Germinal center (tissue), 1 donor: ENCODE results near the gene LRRC25.

Experiments
- DNase-seq: peaks from one replicate; pipeline ENCODE4 v3.0.0; 2012; ENCODE audit warnings: mixed read lengths, low spot score

The LRRC25 gene

DNA sequence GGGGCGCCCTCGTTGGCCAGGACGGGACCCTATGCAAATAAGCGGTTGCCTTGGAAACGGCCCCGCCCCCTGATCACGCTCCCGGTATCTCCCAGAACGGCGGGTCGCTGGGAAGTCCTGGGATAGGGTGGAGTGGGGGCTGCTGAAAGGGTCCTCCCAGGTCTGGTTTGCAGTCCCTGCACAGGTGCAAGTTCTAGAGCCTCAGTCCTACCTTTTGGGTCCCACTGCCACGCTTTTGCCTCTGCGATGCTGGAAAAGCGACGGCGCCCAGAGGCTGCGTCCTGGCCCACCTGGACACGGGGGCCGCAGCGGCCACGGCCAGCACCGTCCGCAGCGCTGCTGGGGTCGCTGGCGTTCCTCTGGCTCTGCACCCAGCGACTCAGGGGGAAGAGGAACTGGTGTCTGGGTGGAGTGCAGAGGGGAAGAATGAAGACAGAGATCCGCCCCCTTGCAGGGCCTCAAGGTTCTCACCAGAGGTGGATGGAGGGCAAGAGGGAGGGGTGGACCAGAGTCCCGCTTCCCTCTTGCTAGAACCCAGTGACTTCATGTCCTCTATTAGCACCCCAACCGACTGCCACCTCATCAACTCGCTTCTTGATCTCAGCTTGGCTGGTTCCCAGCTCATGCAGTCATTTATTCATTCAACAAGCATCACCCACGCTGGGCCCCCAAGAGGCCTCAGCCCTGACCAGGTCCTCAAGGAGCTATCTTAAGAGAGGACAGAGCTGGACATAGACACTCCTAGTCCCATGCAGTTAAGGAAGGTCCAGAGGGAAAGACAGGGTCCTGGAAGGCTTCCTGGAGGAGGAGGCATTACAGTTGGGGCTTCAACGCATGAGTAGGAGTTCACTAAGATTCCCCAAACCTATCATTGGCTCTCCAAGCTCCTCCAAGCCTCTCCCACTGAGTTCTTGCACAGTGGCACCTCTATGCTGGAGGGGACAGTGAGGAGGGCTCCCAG, at the start of gene LRRC25:
TSS of gene LRRC25 (minus strand) at position 381 of the 961 bp plus-strand sequence. CDS start 659 bp downstream, outside the sequence.
- peak; percentile 72 for DNase-seq

DNA sequence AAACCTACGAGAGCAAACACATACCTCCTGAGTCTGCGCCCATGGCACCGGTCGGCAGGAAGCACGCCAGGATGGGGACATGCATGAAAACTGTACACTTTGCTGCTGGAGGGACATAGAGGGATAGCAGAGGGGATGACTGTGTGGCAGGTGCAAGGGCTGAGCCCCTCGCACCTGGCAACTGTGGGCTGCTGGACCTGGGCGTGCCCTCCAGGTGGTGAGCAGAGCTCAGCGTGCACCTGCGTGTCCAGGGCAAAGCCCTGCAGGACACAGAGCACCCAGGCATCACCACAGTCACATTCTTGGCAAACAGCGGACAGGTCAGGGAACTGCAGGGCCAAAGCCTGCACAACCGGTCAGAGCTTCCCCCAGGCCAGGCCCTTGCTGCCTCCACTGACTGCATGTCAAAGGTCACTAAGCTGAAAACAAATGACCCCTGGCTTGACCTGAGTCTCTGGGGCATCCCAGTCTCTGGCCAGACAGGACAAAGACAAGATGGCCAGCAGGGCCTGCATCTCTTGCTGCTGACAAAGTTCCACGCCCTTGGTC, 49.5 kb upstream of the LRRC25 start:
- DNase-seq, result no peak

DNA sequence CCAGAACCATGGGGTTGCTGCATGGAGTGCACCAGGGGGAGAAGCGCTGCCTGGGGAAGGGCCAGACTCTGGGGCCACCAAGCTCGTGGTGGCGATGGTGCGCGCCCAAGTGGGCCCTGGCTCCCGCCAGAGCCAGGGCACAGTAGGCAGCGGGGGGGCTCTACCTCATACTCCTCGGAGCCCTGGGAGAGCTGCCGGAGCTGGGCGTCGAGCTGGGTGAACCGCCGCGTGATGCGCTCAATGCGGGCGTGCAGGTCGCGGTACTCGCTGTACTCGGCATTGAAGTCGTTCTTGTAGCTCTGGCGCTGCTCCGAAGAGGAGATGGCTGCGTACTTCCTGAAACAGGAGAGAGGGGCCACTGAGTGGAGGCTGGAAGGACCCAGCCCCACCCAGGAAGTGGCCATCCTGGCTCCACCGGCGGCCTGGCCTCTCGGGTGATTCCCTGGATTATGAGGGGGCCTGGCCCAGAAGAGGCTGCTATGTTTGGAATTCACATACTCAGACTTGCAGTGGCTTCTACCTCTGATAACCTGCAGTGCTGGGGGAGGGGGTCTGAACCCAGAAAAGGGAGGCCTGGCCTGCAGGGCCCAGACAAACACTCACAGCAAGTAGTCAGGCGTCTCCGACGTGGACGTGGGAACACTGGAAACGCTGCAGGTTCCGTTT, 48.9 kb upstream of the LRRC25 start:
- DNase-seq, result no peak

DNA sequence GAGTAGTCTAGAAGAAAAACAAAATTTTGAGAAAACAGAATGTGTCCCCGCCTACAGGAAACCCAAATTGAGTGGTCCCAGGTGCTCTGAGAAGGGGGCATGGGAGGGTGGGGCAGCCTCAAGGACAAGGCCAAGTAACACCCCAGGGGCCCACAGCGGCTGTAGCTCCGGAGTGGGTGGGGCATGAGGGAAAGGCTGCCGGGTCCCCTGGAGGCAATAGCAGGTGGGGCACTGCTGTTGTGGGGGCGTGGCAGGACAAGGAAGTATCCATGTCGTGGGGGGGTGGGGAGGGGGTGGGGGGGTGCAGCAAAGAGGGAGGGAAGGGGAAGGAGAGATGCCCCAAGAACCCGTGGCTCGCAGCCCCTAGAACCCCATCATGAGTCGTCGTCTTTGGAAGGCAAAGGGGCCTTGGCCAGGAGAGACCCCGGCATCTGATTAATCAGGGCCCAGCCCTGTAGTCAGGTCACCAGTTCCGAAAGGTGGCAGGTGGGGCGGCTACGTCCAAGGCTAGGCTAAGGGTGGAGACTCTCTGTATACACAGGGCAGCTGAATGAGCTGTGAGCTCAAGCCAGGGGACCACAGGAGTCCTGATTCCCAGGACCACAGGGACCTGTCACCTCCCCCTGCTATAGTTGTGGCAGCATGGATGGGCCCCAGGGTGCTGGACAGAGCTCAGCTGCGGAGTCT, 48.0 kb upstream of the LRRC25 start:
- DNase-seq, result no peak

DNA sequence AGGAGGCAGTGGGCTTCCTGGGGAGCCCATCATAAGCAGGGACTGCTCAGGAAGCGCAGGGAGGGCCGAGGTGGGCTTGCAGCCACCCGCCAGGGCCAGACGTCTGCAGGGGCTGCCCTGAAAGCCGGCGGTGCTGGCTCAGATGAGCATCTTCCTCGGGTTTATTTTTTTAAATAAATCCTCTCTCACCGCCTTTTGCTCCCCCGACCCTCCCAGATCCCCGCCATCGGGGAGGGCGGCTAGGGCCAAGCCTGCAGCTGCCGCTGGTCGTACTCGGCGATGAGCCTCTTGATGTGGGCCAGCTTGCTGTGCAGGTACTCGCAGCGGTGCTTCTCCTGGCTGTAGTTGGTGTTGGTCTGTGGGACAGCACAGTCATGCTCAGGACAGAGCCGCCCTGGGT, 47.1 kb upstream of the LRRC25 start:
- no peak for DNase-seq

DNA sequence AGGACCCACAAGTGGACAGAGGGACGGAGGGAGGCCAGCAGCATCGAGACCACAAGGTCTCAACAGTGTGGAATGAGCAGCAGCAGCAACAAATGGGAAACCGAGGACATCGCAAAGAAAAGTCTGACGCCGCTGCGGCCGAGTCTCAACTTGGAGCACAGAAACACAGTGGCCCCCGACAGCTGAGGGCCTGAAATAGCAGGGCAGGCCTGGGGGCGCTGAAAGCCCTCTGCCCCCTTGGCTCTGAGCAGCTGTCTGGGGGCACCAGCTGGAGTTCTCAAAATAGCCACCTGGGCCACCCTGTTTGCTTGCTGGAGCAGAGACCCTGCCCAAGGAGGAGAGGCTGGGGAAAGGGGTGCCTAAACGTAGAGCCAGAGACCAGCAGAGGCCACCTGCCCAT, 46.4 kb upstream of the LRRC25 start:
- no peak for DNase-seq

DNA sequence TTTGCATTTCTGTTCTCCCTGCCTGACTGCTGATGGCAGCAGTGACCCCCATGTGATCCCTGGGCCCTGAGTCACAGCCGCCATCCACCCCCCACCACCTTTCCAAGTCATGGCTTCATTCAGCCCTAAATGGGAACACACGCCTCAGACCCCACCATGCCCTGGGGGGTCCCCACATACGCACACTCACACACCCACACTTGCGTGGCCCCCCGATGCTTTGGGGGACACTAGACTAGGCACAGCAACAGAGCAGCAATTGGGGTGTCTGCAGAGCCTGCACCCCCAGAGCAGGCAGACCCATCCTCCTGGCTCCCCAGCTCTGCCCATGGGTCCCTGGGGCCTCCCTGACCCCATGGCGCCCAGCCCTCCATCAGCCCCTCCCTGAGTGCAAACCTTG, 46.0 kb upstream of the LRRC25 start:
- no peak for DNase-seq

DNA sequence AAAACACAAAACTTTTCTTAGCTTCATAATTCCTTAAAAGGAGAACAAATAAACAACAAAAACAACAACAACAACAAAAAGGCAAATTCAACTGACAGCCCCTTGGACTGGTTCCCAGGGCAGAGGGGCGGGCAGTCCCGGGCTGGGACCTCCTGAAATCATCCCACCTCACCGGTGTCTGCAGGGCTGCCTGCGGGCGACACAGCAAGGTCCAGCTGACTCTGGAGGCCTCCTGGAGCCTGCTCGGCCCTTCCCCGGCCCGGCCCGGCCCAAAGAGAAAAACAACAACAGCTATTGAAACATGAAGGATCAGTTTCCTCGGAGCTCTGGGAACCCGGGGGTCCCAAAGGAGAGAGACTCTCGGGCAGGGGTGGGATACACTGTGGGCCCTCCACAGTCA, 45.5 kb upstream of the LRRC25 start:
- DNase-seq, result no peak

DNA sequence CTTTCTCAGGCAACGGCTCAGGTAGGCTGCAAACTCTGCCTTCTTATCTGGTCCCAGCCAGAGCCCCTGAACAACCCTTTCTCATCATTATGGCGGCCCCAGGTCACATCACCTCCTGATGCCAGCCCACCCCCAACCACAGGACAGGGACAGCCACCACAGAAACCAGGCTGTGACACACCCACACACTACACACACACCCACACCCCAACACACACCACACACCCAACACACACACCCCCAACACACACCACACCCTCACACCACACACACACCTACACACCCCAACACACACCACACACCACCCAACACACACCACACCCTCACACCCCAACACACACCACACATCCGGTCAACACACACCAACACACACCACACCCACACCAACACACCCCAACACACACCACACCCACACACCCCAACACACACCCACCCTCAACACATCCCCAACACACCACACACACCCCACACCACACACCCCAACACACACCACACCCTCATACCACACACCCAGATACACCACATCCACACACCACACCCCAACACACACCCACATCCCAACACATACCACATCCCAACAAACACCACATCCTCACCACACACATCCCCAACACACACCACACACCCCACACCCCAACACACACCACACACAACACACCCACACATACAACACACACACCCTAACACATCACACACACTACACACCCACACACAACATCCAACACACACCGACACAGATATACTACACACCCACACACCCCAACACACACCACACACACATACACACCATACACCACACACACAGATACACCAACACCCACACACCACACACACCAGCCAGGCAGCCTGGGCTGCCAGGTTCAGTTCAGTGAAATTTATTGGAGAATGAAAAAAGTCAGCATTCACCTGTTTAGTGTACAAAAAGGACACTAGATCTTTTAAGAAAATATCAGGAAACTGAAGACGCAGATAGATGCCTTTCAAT, 44.7 kb upstream of the LRRC25 start:
- DNase-seq, result no peak

DNA sequence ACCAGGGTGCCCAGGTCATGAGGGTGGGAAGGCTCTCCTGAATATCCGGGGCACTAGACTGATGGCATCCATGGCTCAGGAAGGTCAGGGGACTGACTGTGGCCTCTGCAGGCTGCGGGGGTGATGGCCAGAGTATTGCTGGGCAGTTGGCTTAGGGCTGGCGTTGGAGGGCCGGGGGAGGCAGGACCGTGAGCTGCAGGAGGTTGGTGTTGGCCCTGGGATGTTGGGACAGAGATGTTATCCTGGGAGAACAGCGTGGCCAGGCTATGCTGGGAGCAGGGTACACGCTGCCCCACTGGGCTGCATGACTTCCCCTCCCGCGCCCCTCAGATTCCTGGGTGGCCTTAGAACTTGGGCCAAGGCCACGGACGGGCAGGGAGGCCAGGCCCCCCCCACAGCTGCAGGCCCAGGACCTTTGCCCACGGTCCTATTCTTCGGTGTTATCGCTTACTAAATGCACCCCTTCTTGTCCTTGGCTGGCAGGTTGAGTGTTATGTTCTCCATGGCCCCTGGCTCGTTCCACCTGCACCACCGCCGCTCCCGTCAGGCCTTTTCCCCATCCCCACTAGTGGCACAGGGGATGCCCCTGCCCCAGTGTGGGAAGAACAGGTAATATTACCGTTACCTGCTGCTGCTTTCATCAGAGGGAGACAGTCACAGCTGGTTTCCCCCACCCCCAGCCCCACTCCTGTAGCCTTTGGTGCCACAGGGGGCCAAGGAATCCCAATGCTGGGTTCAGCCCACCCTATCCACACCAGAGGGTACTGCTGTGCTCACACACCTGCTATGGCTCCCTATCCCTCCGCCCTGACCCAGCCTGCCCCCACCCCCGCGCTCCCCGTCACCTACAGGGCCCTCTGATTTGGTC, 43.7 kb upstream of the LRRC25 start:
- no peak for DNase-seq

DNA sequence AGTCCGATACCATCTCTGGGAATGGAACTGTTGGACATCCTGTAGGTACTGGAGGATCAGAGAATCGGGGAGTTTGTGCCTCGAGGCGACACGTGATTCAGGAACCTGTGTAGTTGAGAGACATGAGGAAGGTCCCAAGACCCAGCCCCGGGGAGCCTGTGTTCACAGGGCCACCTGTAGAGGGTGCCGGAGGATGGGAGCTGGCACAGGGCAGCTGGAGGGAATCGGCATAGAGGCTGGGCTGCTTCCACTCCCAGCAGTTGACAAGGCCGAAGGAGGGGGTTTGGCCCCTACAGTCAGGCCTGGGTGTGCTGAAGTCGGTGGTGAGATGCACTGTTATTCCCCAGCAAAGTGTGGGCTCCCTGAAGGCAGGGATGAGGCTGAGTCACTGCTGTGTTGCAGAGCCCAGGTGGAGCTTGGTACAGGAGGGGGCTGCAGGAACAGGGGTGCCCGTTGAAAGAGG, 43.0 kb upstream of the LRRC25 start:
- DNase-seq, result no peak

DNA sequence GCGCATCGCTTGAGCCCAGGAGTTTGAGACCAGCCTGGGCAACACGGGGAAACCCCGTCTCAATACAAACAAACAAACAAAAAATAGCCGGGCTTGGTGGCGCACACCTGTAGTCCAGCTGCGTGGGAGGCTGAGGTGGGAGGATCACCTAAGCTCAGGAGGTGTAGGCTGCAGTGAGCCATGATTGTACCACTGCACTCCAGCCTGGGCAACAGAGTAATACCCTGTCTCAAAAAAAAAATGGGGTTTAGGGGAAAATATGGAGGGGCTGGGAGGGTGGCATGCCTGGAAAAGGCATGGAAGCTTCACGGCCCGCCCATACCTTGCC, 42.5 kb upstream of the LRRC25 start:
- DNase-seq, result no peak

DNA sequence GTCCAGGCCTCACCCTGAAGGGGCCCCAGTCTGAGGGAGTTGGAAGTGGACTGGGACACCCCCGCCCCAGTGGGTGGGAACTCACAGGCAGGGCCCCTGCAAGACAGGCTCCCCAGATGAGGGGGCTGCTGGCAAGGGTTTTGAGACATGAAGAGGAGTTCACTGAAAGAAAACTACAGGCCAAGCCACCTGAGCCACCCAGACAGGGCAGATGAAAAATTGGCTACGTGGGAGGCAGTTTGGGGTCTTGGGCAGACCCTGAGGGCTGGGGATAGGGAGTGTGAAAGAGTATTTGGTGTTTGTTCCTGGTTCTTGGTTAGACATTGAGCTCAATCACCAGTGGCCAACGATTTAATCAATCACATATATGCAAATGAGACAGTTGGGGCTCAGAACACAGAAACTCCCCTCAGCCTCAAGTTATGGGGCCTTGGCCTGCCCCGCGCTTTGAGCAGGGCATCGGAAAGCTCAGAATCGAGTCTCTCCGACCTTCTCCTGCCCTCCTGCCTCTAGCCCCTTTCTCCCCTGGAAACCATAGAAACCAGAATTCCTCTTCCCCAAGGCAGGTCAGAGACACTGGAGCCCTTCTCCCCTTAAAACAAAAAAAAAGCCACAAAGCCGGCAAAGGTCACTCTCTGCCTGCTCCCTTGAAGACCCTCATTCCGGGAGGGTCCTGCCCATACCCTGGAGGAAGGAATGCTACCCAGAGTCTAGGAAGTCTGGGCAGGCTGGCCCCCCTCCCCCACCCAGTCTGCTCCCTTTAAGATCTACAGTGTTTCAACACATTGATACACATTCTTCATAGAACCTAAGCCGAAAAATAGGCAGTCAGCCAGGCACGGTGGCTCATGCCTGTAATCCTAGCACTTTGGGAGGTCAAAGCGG, 41.8 kb upstream of the LRRC25 start:
- DNase-seq, result no peak

DNA sequence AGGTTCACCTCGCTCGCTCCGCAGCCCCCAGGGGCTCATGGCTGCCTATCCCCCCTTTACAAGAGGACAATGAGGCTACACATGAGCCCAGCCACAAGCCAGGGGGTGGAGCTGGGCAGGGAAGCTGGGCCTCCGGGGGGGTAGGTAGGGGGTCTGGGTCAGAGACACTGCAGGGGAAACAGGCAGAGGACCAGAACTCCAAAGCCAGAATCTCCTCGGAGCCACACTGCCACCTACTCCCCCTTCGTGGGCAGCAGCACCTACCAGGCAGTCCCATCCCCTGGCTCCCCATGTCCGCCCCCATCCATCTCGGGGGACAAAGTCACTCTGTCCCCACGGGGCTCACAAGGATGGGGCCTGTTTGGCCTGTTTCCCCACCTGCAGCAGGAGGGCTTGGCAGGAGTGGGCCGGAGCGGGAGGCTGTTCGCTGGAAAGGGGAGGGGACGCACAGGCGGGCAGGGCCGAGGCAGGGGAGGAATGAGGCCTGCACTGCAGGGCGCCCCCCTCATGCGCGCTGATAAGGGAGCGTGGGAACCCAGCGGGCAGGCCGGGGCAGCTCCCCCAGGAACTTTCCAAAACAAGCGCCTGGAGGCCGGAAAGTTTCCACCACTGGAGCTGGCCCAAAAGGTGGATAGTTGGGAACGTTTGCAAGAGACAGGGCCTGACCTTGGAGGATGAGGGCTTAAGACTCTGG, 41.1 kb upstream of the LRRC25 start:
- DNase-seq, result no peak

DNA sequence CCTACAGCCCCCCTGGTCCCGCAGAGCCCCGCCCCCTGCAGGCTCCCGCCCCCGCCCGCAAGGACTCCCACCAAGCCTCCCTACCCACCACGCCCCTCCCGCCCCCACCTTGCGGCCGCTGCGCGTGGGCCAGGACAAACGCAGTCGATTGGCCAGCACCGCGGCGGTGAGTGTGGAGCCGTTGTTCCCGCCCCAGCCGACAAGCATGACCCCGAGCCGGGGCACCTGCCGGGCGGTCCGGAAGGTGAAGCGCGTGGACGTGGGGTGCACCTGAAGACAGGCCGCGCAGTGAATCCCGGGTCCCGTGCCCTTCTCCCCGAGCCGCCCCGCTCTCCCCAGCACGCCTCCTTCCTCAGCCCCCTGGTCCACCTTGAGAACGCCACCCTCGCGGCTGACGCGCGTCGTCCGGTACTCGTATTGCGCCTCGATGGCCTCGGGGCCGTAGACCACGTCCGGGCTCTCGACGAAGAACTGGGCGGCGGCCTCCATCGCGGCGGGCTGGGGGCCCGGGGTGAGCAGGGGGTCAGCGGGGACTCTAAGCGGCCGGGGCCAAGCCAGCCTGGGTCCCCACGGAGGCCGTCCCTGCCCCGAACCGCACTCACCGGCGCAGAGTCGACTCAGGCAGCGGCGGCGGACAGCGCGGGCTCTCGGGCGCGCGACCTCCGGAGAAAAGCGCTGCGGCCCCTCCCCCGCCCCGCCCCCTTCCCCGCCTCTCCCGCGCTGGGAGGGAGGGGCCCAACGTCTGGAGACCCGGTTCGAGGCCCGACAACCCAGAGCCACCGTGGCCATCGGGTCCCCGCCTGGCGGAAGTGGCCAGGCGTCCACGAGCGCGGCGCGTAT, 40.3 kb upstream of the LRRC25 start, which contains the start of gene ISYNA1:
TSS of gene ISYNA1 (minus strand) at position 643 of the 840 bp plus-strand sequence. CDS start at position 489, 154 bp downstream.
- DNase-seq, result peak; percentile 62

DNA sequence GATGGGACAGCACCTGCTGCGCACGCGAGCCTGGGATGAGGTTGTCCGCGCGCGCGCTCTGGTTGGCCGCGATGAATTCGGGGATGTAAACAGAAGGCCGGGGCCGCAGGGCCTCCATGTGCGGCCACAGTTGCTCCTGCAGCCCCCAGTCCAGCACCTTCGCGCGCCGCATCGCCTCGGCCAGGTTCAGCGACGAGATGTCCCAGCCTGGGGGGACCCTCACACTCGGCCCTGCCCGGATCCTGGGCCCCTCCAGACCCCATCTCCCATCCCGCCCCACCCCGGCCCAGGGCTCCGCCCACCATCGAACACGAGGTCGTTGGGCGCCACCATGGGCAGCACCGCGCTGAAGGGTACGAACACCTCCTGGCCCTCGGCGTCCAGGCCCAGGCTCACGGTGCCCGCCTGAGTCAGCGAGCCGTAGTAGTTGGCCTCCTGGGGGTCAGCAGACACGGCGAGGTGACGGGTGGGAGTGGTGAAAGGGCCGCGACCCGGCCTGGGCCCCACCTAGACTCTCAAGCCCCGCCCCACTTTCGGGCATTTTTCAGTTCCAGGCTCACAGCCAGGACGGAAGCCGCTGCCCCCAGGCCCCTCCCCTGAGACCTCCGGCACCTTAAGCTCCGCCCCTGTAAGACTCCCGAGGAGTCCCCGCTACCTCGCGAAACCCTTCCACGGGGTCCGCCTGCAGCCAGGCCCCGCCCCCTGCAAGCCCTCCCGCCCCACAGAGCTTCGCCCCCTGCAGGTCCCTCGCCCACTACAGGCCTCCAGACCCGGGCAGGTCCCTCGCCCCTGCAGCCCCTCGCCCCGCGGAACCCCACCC, 39.5 kb upstream of the LRRC25 start:
- peak; percentile 90 for DNase-seq
